Endothelial cell of umbilical vein (primary cell): ENCODE results near the gene WNT6. TPM values are rescaled to one million over a fixed set of nuclear protein-coding genes. Genes with fewer than 3 reads are reported as not detected.

Experiments used
- BruUV-seq: library from RNA; stranded (reverse); fragments of 400-500 nt; replicated peaks from 2 replicates; lab custom pipeline; 2021; lab: Mats Ljungman, UMichigan
- CTCF ChIA-PET: fragments of 300-600, 350-600 bp; sonication (Branson Sonifier 250); formaldehyde crosslinking; loops from one replicate; lab custom pipeline; 2021; ENCODE audit warnings: antibody characterized with exemption, inconsistent platforms; lab: Charles Lee
- POLR2A ChIA-PET: fragments of 300-600, 350-600 bp; sonication (Branson Sonifier 250); formaldehyde crosslinking; loops from one replicate; lab custom pipeline; 2021; ENCODE audit warnings: antibody characterized with exemption, inconsistent platforms; lab: Charles Lee
- DNase-seq: peaks from one replicate; pipeline ENCODE4 v3.0.0-alpha.2; 2011; ENCODE audit warnings: low read depth, low spot score
- FAIRE-seq: peaks from 2 replicates; lab custom pipeline; 2011; peaks lifted over from hg19 to GRCh38; lab: Jason Lieb, UNC
- H2AFZ ChIP-seq: 2 replicates; pipeline ENCODE4 v1.6.0; 2012; ENCODE audit warnings: low read depth, low read length, control low read depth, inconsistent platforms
- H3K27ac ChIP-seq: 2 replicates; pipeline ENCODE4 v1.5.1; 2011; ENCODE audit warnings: low read depth, mild to moderate bottlenecking, control low read depth, low read length, moderate library complexity; ENCODE audit not compliant: insufficient read depth
- H3K27me3 ChIP-seq, 2 experiments: 2 replicates each; pipeline versions ENCODE4 v1.6.0 to v1.6.1; 2011; ENCODE audit warnings: low read length in 2 of 2, mixed read lengths in 1 of 2; ENCODE audit not compliant: control insufficient read depth in 2 of 2, insufficient read depth in 2 of 2
- H3K36me3 ChIP-seq, 2 experiments: 2 replicates in 1 of 2; 3 replicates in 1 of 2; pipeline ENCODE4 v1.5.1; 2011; ENCODE audit warnings: low read length in 2 of 2, mild to moderate bottlenecking in 1 of 2, moderate library complexity in 1 of 2; ENCODE audit not compliant: control insufficient read depth in 2 of 2, insufficient read depth in 2 of 2; ENCODE audit errors: extremely low read depth in 1 of 2
- H3K4me1 ChIP-seq: 3 replicates; pipeline ENCODE4 v1.5.1; 2011; ENCODE audit warnings: mild to moderate bottlenecking, low read length; ENCODE audit not compliant: control insufficient read depth, insufficient read depth; ENCODE audit errors: extremely low read depth
- H3K4me2 ChIP-seq: 2 replicates; pipeline ENCODE4 v1.6.1; 2011; ENCODE audit warnings: low read length, control low read depth, mixed read lengths; ENCODE audit not compliant: insufficient read depth
- H3K4me3 ChIP-seq, 3 experiments: fragments of 200-600 bp in 1 of 3; sonication (generic), shearing (Covaris generic) in 1 of 3; replicated peaks in 1 of 3; 2 replicates each; pipeline ENCODE4 v1.5.1; 2011 to 2016; ENCODE audit warnings: control low read depth in 3 of 3, low read length in 3 of 3, mild to moderate bottlenecking in 2 of 3, inconsistent platforms in 1 of 3, low read depth in 1 of 3, moderate library complexity in 1 of 3; ENCODE audit not compliant: insufficient read depth in 1 of 3
- H3K79me2 ChIP-seq: 2 replicates; pipeline ENCODE4 v1.6.0; 2012; ENCODE audit warnings: low read length, inconsistent platforms; ENCODE audit not compliant: control insufficient read depth, insufficient read depth
- H3K9ac ChIP-seq: replicated peaks from 2 replicates; pipeline ENCODE3; 2011; ENCODE audit warnings: low read length, control low read depth; ENCODE audit not compliant: insufficient read depth; ENCODE audit errors: extremely low read depth
- H3K9me1 ChIP-seq: replicated peaks from 3 replicates; pipeline ENCODE4 v1.6.0; 2011; ENCODE audit warnings: mild to moderate bottlenecking, low read length; ENCODE audit not compliant: control insufficient read depth, insufficient read depth; ENCODE audit errors: extremely low read depth
- H3K9me3 ChIP-seq: replicated peaks from 2 replicates; pipeline ENCODE4 v1.5.1; 2012; ENCODE audit warnings: low read length, inconsistent platforms; ENCODE audit not compliant: control insufficient read depth, insufficient read depth
- H4K20me1 ChIP-seq: replicated peaks from 2 replicates; pipeline ENCODE3; 2011; ENCODE audit warnings: mild to moderate bottlenecking, low read length; ENCODE audit not compliant: control insufficient read depth, insufficient read depth; ENCODE audit errors: extremely low read depth
- CTCF ChIP-seq, 2 donors: IDR thresholded peaks; 1 replicate in 1 of 2; 2 replicates in 1 of 2; pipeline ENCODE4 v1.5.1; 2011; ENCODE audit warnings: low read length in 2 of 2, mild to moderate bottlenecking in 2 of 2, moderate library complexity in 2 of 2, control low read depth in 1 of 2, inconsistent platforms in 1 of 2, low read depth in 1 of 2; ENCODE audit not compliant: insufficient read depth in 1 of 2; ENCODE audit errors: extremely low read depth in 1 of 2
- EZH2 ChIP-seq: IDR thresholded peaks from 2 replicates; pipeline ENCODE4 v1.6.1; 2012; ENCODE audit warnings: borderline replicate concordance, low read depth, mild to moderate bottlenecking, moderate library complexity, low read length, inconsistent platforms; ENCODE audit not compliant: severe bottlenecking
- FOS ChIP-seq: IDR thresholded peaks from 2 replicates; pipeline ENCODE4 v1.6.1; 2011; ENCODE audit warnings: mild to moderate bottlenecking, low read length, moderate library complexity, borderline replicate concordance; ENCODE audit not compliant: insufficient read depth
- GATA2 ChIP-seq: IDR thresholded peaks from 2 replicates; pipeline ENCODE4 v1.7.0; 2011; ENCODE audit warnings: low read depth, mild to moderate bottlenecking, moderate library complexity, mixed read lengths, low read length; ENCODE audit not compliant: insufficient read length, insufficient read depth
- JUN ChIP-seq: IDR thresholded peaks from 2 replicates; pipeline ENCODE4 v1.6.1; 2011; ENCODE audit warnings: borderline replicate concordance, low read depth; ENCODE audit not compliant: insufficient read length, insufficient read depth
- MAX ChIP-seq: IDR thresholded peaks from 2 replicates; pipeline ENCODE4 v1.6.1; 2011; ENCODE audit not compliant: insufficient read depth, insufficient read length
- MYC ChIP-seq: IDR thresholded peaks from one replicate; pipeline ENCODE4 v1.6.1; 2011; ENCODE audit warnings: mild to moderate bottlenecking, low read depth, low read length
- POLR2A ChIP-seq: IDR thresholded peaks from 2 replicates; pipeline ENCODE4 v1.6.1; 2012; ENCODE audit warnings: low read depth, mild to moderate bottlenecking, control low read depth, low read length
- POLR2AphosphoS5 ChIP-seq: IDR thresholded peaks from 2 replicates; pipeline ENCODE4 v1.6.1; 2012; ENCODE audit warnings: low read depth, mild to moderate bottlenecking, control low read depth, low read length, moderate library complexity; ENCODE audit not compliant: insufficient read depth
- dilution Hi-C: fragments of 300-500 bp; cut with MboI; formaldehyde crosslinking; loops from one replicate; pipeline ENCODE4 v1.15.0; 2019; ENCODE audit warnings: low sequenced_read_pairs; ENCODE audit not compliant: extremely low pct_ligation_motif_present
- intact Hi-C: fragments of 100-400 bp; cut with micrococcal nuclease; formaldehyde crosslinking; loops from one replicate; pipeline ENCODE4 v1.10.0; 2022
- polyA plus RNA-seq, 4 experiments: library from polyadenylated mRNA; depleted of rRNA in 3 of 4; stranded (reverse) in 3 of 4; unstranded in 1 of 4; fragments of >200 nt; gene quantifications; 2 replicates each; pipeline versions ENCODE4 v1.2.1 to v1.2.3, GENCODE V29; 2011 to 2012; ENCODE audit warnings: missing spikeins in 1 of 4
- total RNA-seq: library from RNA; stranded (reverse); gene quantifications from 2 replicates; pipeline ENCODE4 v1.2.3, GENCODE V29; 2021

Gene WNT6
- total and polyA plus RNA-seq, 2 donors (not counting 3 experiments of a cell fraction or from before 2014, with no cell fraction given): not detected

GRCh38 chr2:218878486-218878885 lies 18.9 kb downstream of the WNT6 start:
- Histone ChIP-seq H3K4me2 (no peak overlapping the region), H3K36me3 (no peaks in the 10 kb centered on the region), H3K4me3 (no peak overlapping the region), H4K20me1 (no peaks in the 10 kb centered on the region), H3K9ac (no peak overlapping the region), H3K9me3 (no peaks in the 10 kb centered on the region), H3K27ac (no peak overlapping the region), H3K27me3 (peaks cover 75 to 84% of the 10 kb centered on the region in 2 experiments), H3K9me1 (no peaks in the 10 kb centered on the region), H3K79me2 (no peaks in the 10 kb centered on the region), H3K4me1 (no peaks in the 10 kb centered on the region), H2AFZ (no peak overlapping the region)
- TF ChIP-seq MYC: no peak
- no peak for TF ChIP-seq FOS
- no peak for TF ChIP-seq EZH2
- TF ChIP-seq POLR2A: no peak
- TF ChIP-seq POLR2AphosphoS5: no peak
- no peak for TF ChIP-seq JUN
- no peak for TF ChIP-seq MAX
- no peak for TF ChIP-seq CTCF (IDR thresholded peaks at IDR 0.05; ENCODE audit: extremely low read depth in 1 of 2, insufficient read depth in 1 of 2, low read depth in 1 of 2, low read length in 2 of 2)
- no peak for TF ChIP-seq GATA2
- CTCF ChIA-PET: interaction anchor here (1.0 to 10.5 kb wide), 8 partner anchors 8 to 276 kb away, joined by 3 to 362 read pairs (median 12); no protein-coding TSS in a partner anchor
- intact Hi-C loops (loop anchor here (10.0 kb wide), 1 partner anchor 276 kb away; no protein-coding TSS in a partner anchor), dilution Hi-C loops (no loop called here)
- DNase-seq (no peak), FAIRE-seq (no peak)
- POLR2A ChIA-PET: no interaction called here
- BruUV-seq: no TSS peak
